ENCODE measurements around the gene RDH16.

GRCh38 chr12:56987011-56987410 lies 29.6 kb upstream of the RDH16 start:
- TF ChIP-seq EP300 (IDR thresholded peaks at IDR 0.05; ENCODE audit: borderline replicate concordance) (no peak), RAD21 (IDR thresholded peaks at IDR 0.05; ENCODE audit: low read depth) (no peak), EGR1 (IDR thresholded peaks at IDR 0.05) (no peak), TEAD4 (IDR thresholded peaks at IDR 0.05) (no peak)
